Measurements from ENCODE around the gene TNNI3K. TPM values are rescaled to one million over a fixed set of nuclear protein-coding genes. Genes with fewer than 3 reads are reported as not detected.

Gene TNNI3K
- total RNA-seq, 1 donor from 2014 or later: 55.2 TPM

- intact Hi-C loops (cut with DNase I): loop anchor here (2.0 kb wide), 1 partner anchor 271 kb away; the partner anchor contains the start of genes FPGT and LRRIQ3
- DNase-seq (ENCODE audit: low spot score): no peak
These were observed 235.1 kb downstream of the TNNI3K start for GRCh38 chr1:74470251-74470650.

GRCh38 chr1:74470936-74471335, 235.7 kb downstream of the TNNI3K start:
- no peak for DNase-seq (ENCODE audit: low spot score)
- intact Hi-C loops (cut with DNase I): loop anchor here (2.0 kb wide), 1 partner anchor 272 kb away; the partner anchor contains the start of genes FPGT and LRRIQ3

GRCh38 chr1:74471470-74471869, 236.3 kb downstream of the TNNI3K start:
- DNase-seq (ENCODE audit: low spot score): no peak
- intact Hi-C loops (cut with DNase I): loop anchor here (2.0 kb wide), 1 partner anchor 273 kb away; the partner anchor contains the start of genes FPGT and LRRIQ3

- intact Hi-C loops (cut with DNase I): no loop called here
- no peak for DNase-seq (ENCODE audit: low spot score)
These were observed 239.4 kb downstream of the TNNI3K start for GRCh38 chr1:74474585-74474984.

GRCh38 chr1:74478979-74479378, 243.8 kb downstream of the TNNI3K start:
- intact Hi-C loops (cut with DNase I): no loop called here
- no peak for DNase-seq (ENCODE audit: low spot score)

GRCh38 chr1:74480068-74480467, 244.9 kb downstream of the TNNI3K start:
- intact Hi-C loops (cut with DNase I): no loop called here
- DNase-seq (ENCODE audit: low spot score): no peak

DNA sequence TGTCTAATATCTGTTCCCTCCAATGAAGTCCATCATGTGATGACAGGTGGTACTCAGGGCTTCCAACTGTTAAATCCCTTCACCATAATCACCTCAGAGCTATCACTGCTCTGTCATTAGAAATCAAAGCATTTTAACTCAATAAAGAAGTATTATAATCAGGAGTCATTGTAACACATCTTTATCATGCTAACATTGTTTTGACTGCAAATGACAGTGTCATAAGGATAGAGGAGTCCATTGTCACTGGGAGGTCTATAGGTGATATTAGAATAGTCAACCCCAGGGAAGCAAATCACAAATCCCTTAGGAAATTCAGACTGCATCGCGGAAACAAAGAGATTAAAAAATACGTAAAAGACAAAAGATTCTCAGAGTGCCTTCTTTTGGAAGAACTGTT, 246.4 kb downstream of the TNNI3K start:
- intact Hi-C loops (cut with DNase I): no loop called here
- DNase-seq (ENCODE audit: low spot score): no peak

DNA sequence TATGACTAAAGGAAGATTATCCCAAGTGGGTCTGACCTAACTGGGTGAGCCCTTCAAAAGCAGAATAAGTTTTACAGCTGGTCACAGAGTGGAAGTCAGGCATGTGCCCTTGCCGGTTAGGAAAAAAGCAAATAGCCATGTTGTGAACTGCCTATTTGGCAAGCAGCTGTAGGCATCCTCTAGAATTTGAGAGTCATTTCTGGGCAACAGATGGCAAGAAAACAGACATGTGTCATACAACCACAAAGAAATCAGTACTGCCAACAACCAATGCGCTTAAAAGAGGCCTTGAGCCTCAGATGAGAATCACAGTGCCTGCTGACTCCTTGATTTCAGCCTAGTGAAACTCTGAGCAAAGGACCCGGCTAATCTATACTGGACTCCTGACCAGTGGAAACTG, 250.4 kb downstream of the TNNI3K start:
- no peak for DNase-seq (ENCODE audit: low spot score)

DNA sequence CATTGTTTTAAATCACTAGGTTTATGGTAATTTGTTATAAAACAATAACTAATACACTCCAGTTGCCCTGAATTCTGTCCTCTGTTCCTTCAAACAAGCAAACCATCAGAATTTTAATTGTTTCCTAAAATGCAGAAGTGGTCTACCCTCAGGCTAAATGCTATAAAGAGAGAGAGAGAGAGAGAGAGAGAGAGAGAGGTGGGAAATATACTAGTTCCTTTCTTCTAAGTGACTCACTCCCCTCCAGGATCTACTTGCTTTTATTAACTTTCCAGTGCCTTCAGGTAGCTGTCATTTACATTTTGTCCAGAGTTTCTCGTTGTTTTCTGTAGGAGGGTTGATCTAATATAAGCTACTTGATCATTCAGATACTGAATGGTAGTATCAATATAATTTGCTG, 250.8 kb downstream of the TNNI3K start:
- intact Hi-C loops (cut with DNase I): no loop called here
- no peak for DNase-seq (ENCODE audit: low spot score)

More for the DNA sequence above, 250.4 kb downstream of the TNNI3K start:
- intact Hi-C loops (cut with DNase I): no loop called here

DNA sequence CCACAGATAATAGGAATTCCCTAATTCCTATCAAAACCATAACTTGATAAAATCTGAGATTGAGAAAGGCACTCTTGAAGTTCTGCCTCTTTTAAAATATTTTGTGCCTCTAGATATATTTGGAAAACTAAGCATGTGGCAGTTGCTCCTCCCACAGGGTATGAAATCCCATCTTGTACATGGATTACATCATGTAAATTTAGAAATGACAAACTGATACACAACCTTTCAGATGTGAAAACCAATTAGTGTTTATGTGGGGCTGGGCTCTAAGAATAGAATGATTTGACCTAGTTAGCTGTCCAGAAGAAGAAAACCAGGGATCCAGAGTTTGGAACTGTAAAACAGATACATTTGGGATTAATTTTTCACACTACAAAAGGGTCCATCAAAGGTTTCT, 261.5 kb downstream of the TNNI3K start:
- no peak for DNase-seq (ENCODE audit: low spot score)

DNA sequence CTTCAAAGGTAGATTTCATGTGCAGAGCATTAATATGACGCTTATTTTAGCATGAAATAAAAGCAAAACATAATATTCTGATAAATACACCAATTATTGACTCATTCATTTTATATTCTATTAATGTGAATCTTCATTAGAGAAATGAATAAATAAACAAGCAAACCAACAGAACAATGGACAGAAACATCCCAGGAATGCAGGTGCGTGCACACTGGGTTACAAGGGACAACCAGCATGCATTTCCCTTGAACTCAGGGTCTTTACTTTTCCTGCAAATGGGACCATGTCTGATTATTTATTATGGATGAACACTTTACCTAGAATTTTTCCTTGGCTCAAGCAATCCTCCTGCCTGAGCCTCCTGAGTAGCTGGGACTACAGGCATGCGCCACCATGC, 263.7 kb downstream of the TNNI3K start:
- intact Hi-C loops (cut with DNase I): no loop called here
- no peak for DNase-seq (ENCODE audit: low spot score)

More for the DNA sequence above, 261.5 kb downstream of the TNNI3K start:
- intact Hi-C loops (cut with DNase I): no loop called here

GRCh38 chr1:74502432-74502831, 267.2 kb downstream of the TNNI3K start:
- intact Hi-C loops (cut with DNase I): no loop called here
- DNase-seq (ENCODE audit: low spot score): no peak

DNA sequence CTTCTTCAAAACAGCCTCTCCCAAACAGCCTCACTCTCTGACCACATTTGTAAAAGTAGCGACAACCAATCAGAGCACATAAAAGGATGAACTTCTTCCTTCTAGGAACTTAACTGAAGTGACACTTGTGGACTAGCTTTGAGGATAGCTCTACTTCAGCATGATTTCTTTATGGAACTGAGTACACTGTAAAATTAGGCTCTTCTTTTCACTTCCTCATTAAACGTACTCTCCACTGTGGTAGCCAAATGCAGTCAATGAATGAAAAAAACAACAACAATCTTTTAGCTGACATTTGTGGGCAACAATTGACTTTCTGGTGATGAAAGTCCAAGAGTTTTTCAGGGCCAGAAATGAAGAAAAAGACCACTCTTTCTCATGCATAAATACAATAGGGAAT, 267.7 kb downstream of the TNNI3K start:
- intact Hi-C loops (cut with DNase I): no loop called here
- DNase-seq (ENCODE audit: low spot score): no peak

GRCh38 chr1:74504125-74504932, 269.1 kb downstream of the TNNI3K start:
- intact Hi-C loops (cut with DNase I): no loop called here
- DNase-seq (ENCODE audit: low spot score): no peak

DNA sequence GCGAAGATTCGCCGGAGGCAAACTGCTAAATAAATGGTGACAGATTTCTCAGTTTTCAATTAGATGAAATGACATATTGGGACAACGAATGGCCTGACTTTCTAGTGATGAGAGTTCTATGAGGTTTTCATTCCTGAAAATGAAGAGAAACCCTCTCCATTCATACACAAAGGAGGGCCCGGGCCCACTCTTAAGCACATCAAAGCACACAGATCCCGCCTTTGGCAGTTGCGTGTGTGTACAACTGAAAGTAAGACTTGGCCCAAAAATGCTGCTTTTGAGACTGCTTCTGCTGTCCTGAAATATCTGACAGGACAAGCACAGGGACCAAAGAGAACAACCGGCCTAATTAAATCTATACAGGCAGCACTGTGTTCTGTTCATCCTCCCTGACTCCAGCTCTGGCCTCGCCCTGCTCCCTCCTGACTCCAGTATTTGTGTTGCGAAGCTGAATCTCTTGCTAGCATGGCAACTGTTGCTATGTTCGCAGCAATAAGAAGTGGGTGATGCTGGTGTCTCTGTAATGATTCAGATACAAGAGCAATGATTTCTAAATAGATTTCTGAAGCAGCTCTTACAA, 269.8 kb downstream of the TNNI3K start:
- no peak for DNase-seq (ENCODE audit: low spot score)
- intact Hi-C loops (cut with DNase I): no loop called here

GRCh38 chr1:74505928-74506710, 270.9 kb downstream of the TNNI3K start:
- intact Hi-C loops (cut with DNase I): no loop called here
- DNase-seq (ENCODE audit: low spot score): no peak

GRCh38 chr1:74508449-74508848, 273.3 kb downstream of the TNNI3K start:
- intact Hi-C loops (cut with DNase I): no loop called here
- DNase-seq (ENCODE audit: low spot score): no peak

- intact Hi-C loops (cut with DNase I): no loop called here
- no peak for DNase-seq (ENCODE audit: low spot score)
These were observed 277.2 kb downstream of the TNNI3K start, which contains the start of gene LRRC53 for GRCh38 chr1:74512170-74512915. LRRC53 (minus strand) TSS chr1:74512611; CDS start chr1:74483349, 29,262 bp downstream.

Measured in cardiac septum (tissue), 1 donor.